Nephron progenitor cell (in vitro differentiated cells): ENCODE measurements around the gene PPIC.

Source experiments
- DNase-seq: peaks from one replicate; pipeline ENCODE4 v3.0.0; 2021
- H3K27ac Mint-ChIP-seq: 2 replicates; pipeline ENCODE4 v1.8.0; 2021; ENCODE audit warnings: mild to moderate bottlenecking, moderate library complexity, mixed read lengths
- H3K27me3 Mint-ChIP-seq: 2 replicates; pipeline ENCODE4 v1.8.0; 2021; ENCODE audit warnings: mild to moderate bottlenecking, low read depth, mixed read lengths; ENCODE audit not compliant: poor library complexity
- H3K36me3 Mint-ChIP-seq: 2 replicates; pipeline ENCODE4 v1.8.0; 2021; ENCODE audit warnings: low read depth, mixed read lengths
- H3K4me1 Mint-ChIP-seq: 2 replicates; pipeline ENCODE4 v1.8.0; 2021; ENCODE audit warnings: mixed read lengths
- H3K4me3 Mint-ChIP-seq: 2 replicates; pipeline ENCODE4 v1.8.0; 2021; ENCODE audit warnings: mild to moderate bottlenecking, moderate library complexity, mixed read lengths
- H3K9me3 Mint-ChIP-seq: 2 replicates; pipeline ENCODE4 v1.8.0; 2021; ENCODE audit warnings: mild to moderate bottlenecking, moderate library complexity, mixed read lengths
- CTCF ChIP-seq: fragments of 200-600 bp; sonication (generic); IDR thresholded peaks from 2 replicates; pipeline ENCODE4 v1.5.0; 2021; ENCODE audit warnings: antibody characterized with exemption

PPIC gene

GRCh38 chr5:123001808-123002207 lies 34.7 kb downstream of the PPIC start:
- Mint-ChIP-seq H3K36me3 (peaks cover 5% of the 10 kb centered on the region), H3K4me3 (no peak overlapping the region), H3K9me3 (no peaks in the 10 kb centered on the region), H3K4me1 (peaks cover 26% of the 10 kb centered on the region), H3K27me3 (peaks cover 6% of the 10 kb centered on the region), H3K27ac (peak overlapping the region; percentile 6)
- DNase-seq, result peak; percentile 29
- no peak for TF ChIP-seq CTCF

GRCh38 chr5:123000731-123001130 lies 35.8 kb downstream of the PPIC start:
- peaks cover 6% of the 10 kb centered on the region for H3K27me3 Mint-ChIP-seq
- no peak for DNase-seq
- no peaks in the 10 kb centered on the region for H3K9me3 Mint-ChIP-seq
- TF ChIP-seq CTCF, result no peak
- H3K27ac Mint-ChIP-seq, result no peak overlapping the region
- no peaks in the 10 kb centered on the region for H3K36me3 Mint-ChIP-seq
- H3K4me1 Mint-ChIP-seq, result peaks cover 26% of the 10 kb centered on the region
- H3K4me3 Mint-ChIP-seq, result no peak overlapping the region

- H3K4me1 Mint-ChIP-seq, result peaks cover 26% of the 10 kb centered on the region
- H3K27ac Mint-ChIP-seq, result no peak overlapping the region
- H3K4me3 Mint-ChIP-seq, result no peak overlapping the region
- DNase-seq, result peak; percentile 70
- peaks cover 6% of the 10 kb centered on the region for H3K27me3 Mint-ChIP-seq
- H3K36me3 Mint-ChIP-seq, result no peaks in the 10 kb centered on the region
- TF ChIP-seq CTCF, result peak; percentile 70
- no peaks in the 10 kb centered on the region for H3K9me3 Mint-ChIP-seq
Observed at GRCh38 chr5:122999947-123000563, 36.5 kb downstream of the PPIC start.

- no peaks in the 10 kb centered on the region for H3K9me3 Mint-ChIP-seq
- no peak overlapping the region for H3K4me3 Mint-ChIP-seq
- no peak for DNase-seq
- peaks cover 26% of the 10 kb centered on the region for H3K4me1 Mint-ChIP-seq
- H3K27me3 Mint-ChIP-seq, result peaks cover 3% of the 10 kb centered on the region
- H3K27ac Mint-ChIP-seq, result no peak overlapping the region
- no peak for TF ChIP-seq CTCF
- H3K36me3 Mint-ChIP-seq, result no peaks in the 10 kb centered on the region
Observed at GRCh38 chr5:122997294-122997693, 39.2 kb downstream of the PPIC start.

- no peak overlapping the region for H3K27ac Mint-ChIP-seq
- no peak overlapping the region for H3K4me3 Mint-ChIP-seq
- no peak for DNase-seq
- no peak for TF ChIP-seq CTCF
- peaks cover 15% of the 10 kb centered on the region for H3K4me1 Mint-ChIP-seq
- no peaks in the 10 kb centered on the region for H3K9me3 Mint-ChIP-seq
- H3K36me3 Mint-ChIP-seq, result no peaks in the 10 kb centered on the region
- peaks cover 3% of the 10 kb centered on the region for H3K27me3 Mint-ChIP-seq
Observed at GRCh38 chr5:122996091-122996490, 40.4 kb downstream of the PPIC start.
